PC-3 (cell line): ENCODE results near the gene CACNA2D2. TPM values are rescaled to one million over a fixed set of nuclear protein-coding genes. Genes with fewer than 3 reads are reported as not detected.

Experiments used
- ATAC-seq: fragments of 200-7000 bp; cut with Tn5 transposase; 2 replicates; pipeline ENCODE4 v1.9.1; 2020; ENCODE audit warnings: mild to moderate bottlenecking, moderate library complexity
- BruUV-seq: library from RNA; stranded (reverse); fragments of 400-500 nt; replicated peaks from 2 replicates; lab custom pipeline; 2021; lab: Mats Ljungman, UMichigan
- CTCF ChIA-PET: fragments of 300-600 bp; sonication (Branson Sonifier 250); formaldehyde crosslinking; loops from one replicate; lab custom pipeline; 2022; ENCODE audit warnings: antibody characterized with exemption; lab: Charles Lee
- POLR2A ChIA-PET: fragments of 300-600 bp; sonication (Branson Sonifier 250); formaldehyde crosslinking; loops from one replicate; lab custom pipeline; 2022; ENCODE audit warnings: antibody characterized with exemption; ENCODE audit not compliant: unreplicated experiment; lab: Charles Lee
- DNase-seq: peaks from one replicate; pipeline ENCODE4 v3.0.0-alpha.2; 2015
- H2AFZ ChIP-seq: fragments of 300-600 bp; sonication (generic); 2 replicates; pipeline ENCODE4 v1.6.0; 2016; ENCODE audit warnings: antibody characterized with exemption, low read length
- H3F3A ChIP-seq: fragments of 300-600 bp; sonication (generic); one replicate; pipeline ENCODE4 v1.6.0; 2017; ENCODE audit warnings: antibody characterized with exemption, low read length, control low read depth, mild to moderate bottlenecking; ENCODE audit not compliant: unreplicated experiment
- H3K27ac ChIP-seq: fragments of 300-600 bp; sonication (generic); 2 replicates; pipeline ENCODE4 v1.5.1; 2016; ENCODE audit warnings: mild to moderate bottlenecking, low read length
- H3K27me3 ChIP-seq: fragments of 300-600 bp; sonication (generic); 2 replicates; pipeline ENCODE4 v1.6.1; 2016; ENCODE audit warnings: low read length, mixed read lengths
- H3K36me3 ChIP-seq: fragments of 300-600 bp; sonication (generic); 2 replicates; pipeline ENCODE4 v1.6.1; 2016; ENCODE audit warnings: low read depth, mixed run types, low read length, mixed read lengths
- H3K4me1 ChIP-seq: fragments of 300-600 bp; sonication (generic); 2 replicates; pipeline ENCODE4 v1.5.1; 2016; ENCODE audit warnings: low read length; ENCODE audit not compliant: insufficient read depth
- H3K4me2 ChIP-seq: fragments of 300-600 bp; sonication (generic); 2 replicates; pipeline ENCODE4 v1.6.0; 2016; ENCODE audit warnings: low read length
- H3K4me3 ChIP-seq: fragments of 300-600 bp; sonication (generic); 2 replicates; pipeline ENCODE4 v1.5.1; 2016; ENCODE audit warnings: mild to moderate bottlenecking, low read length, mixed read lengths
- H3K79me2 ChIP-seq: fragments of 300-600 bp; sonication (generic); 2 replicates; pipeline ENCODE4 v1.6.1; 2017; ENCODE audit warnings: low read length, mixed read lengths
- H3K9ac ChIP-seq: fragments of 300-600 bp; sonication (generic); 2 replicates; pipeline ENCODE4 v1.6.0; 2016; ENCODE audit warnings: mild to moderate bottlenecking, low read length
- H3K9me2 ChIP-seq: fragments of 300-600 bp; sonication (generic); replicated peaks from 2 replicates; pipeline ENCODE4 v1.6.1; 2016; ENCODE audit warnings: mixed run types, low read length, mixed read lengths
- H3K9me3 ChIP-seq: fragments of 300-600 bp; sonication (generic); 2 replicates; pipeline ENCODE4 v1.6.1; 2016; ENCODE audit warnings: low read length, mixed read lengths
- H4K20me1 ChIP-seq: fragments of 300-600 bp; sonication (generic); 2 replicates; pipeline ENCODE4 v1.6.1; 2016; ENCODE audit warnings: low read length, mixed read lengths
- CTCF ChIP-seq: fragments of 300-600 bp; sonication (generic); conservative IDR thresholded peaks from 2 replicates; pipeline ENCODE4 v1.5.1; 2017; ENCODE audit warnings: antibody characterized with exemption, low read depth, mild to moderate bottlenecking, low read length
- EZH2 ChIP-seq: fragments of 300-600 bp; sonication (generic); IDR thresholded peaks from one replicate; pipeline ENCODE4 v1.6.1; 2017; ENCODE audit warnings: antibody characterized with exemption, mild to moderate bottlenecking, low read length; ENCODE audit not compliant: unreplicated experiment
- EZH2phosphoT487 ChIP-seq: fragments of 300-600 bp; sonication (generic); IDR thresholded peaks from 2 replicates; pipeline ENCODE4 v1.6.1; 2018; ENCODE audit warnings: mild to moderate bottlenecking, antibody characterized with exemption, low read length, borderline replicate concordance
- intact Hi-C: fragments of 100-400 bp; cut with micrococcal nuclease; formaldehyde crosslinking; loops from 2 replicates; pipeline ENCODE4 v1.9.0; 2023
- total RNA-seq: library from RNA; depleted of rRNA; stranded (reverse); fragments of >200 nt; gene quantifications from 2 replicates; pipeline ENCODE4 v1.2.3, GENCODE V29; 2014

The CACNA2D2 gene
- total RNA-seq, 1 experiment from 2014 or later: 0.44 TPM

DNA sequence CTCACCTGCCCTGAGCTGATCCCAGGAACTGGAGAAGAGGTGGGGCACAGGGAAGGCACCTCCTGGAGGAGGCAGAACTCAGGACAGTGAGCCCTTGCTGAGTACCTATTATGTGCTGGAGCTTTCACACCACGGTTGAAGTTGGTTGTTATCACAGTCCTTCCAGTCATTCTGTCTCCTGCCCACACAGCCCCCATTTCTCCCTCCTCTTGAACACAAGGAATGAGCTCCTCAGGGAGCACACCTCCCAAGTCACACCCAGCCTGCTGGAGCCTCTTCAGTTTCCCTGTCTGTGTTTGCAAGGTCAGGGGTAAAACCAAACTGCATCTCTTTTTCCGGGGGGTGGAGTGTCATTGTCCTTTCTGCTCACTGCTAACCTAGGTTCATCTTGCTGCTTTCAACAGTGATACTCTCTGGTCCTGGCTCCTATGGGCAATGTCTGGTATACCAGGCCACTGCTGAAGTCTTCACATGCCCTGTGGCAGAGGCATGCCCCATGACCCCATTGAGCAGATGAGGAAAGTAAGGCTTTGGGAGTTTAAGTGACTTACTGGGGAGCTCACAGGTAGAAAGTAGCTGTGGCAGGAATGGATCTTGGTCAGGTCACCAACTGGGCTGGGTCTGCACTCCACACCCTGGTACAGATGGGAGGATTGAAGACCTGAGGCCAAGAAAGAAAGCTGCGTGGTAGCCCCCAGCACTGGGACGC is 34.1 kb upstream of the CACNA2D2 start:
- ATAC-seq: no peak
- H3K9ac ChIP-seq: no peak overlapping the region
- H3K36me3 ChIP-seq: no peaks in the 10 kb centered on the region
- DNase-seq: no peak
- no peak overlapping the region for H2AFZ ChIP-seq
- no peaks in the 10 kb centered on the region for H3K9me2 ChIP-seq
- H3K4me3 ChIP-seq: no peak overlapping the region
- ChIA-PET CTCF (no interaction called here), POLR2A (no interaction called here)
- H3K9me3 ChIP-seq: no peaks in the 10 kb centered on the region
- TF ChIP-seq EZH2phosphoT487 (no peak), EZH2 (no peak), CTCF (no peak)
- intact Hi-C loops: no loop called here
- no peaks in the 10 kb centered on the region for H4K20me1 ChIP-seq
- H3K79me2 ChIP-seq: no peaks in the 10 kb centered on the region
- no peak overlapping the region for H3K27ac ChIP-seq
- no TSS peak for BruUV-seq
- peaks cover 31% of the 10 kb centered on the region for H3K27me3 ChIP-seq
- no peaks in the 10 kb centered on the region for H3K4me1 ChIP-seq
- H3F3A ChIP-seq: no peaks in the 10 kb centered on the region
- H3K4me2 ChIP-seq: no peak overlapping the region

DNA sequence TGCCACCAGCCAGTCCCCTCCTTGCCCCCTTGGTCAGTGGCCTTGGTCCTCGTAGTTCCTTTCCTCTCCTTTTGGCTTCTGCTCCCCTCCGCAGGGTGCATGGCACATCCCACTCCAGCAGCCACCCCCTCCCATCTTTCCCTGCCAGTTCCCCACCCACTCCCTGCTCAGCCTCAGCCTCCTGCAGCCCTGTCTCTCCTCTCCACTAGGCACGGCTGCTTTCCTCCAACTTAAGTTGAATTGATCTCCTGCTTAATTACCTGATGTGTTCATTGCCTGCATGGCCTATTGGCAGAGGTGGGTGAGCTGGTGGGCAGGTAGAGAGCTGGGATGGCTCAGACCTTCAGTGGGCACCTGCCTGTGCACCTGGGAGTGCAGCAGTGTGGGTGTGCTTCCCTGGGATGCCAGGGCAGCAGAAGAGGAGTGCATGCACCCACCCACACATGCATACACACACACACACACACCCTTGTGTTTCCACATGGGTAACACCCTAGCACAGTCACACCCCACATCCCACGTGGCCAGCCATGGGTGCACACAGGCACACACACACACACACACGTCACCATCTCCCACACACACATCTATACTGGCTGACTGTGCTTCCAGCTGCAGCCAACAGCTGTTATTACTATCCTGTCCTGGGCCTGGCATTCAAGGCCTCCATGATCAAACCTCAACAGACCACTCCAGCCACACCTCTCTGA is 33.2 kb upstream of the CACNA2D2 start:
- Histone ChIP-seq H3K9me3 (no peaks in the 10 kb centered on the region), H3K79me2 (no peaks in the 10 kb centered on the region), H3K4me3 (no peak overlapping the region), H3F3A (no peaks in the 10 kb centered on the region), H4K20me1 (no peaks in the 10 kb centered on the region), H3K9me2 (no peaks in the 10 kb centered on the region), H3K4me1 (no peaks in the 10 kb centered on the region), H3K4me2 (no peak overlapping the region), H3K27me3 (peaks cover 31% of the 10 kb centered on the region), H3K27ac (no peak overlapping the region), H2AFZ (no peak overlapping the region), H3K36me3 (no peaks in the 10 kb centered on the region), H3K9ac (no peak overlapping the region)
- ATAC-seq (no peak), DNase-seq (no peak)
- TF ChIP-seq EZH2phosphoT487: no peak
- no peak for TF ChIP-seq CTCF
- no peak for TF ChIP-seq EZH2
- CTCF ChIA-PET: no interaction called here
- intact Hi-C loops: no loop called here
- POLR2A ChIA-PET: no interaction called here
- no TSS peak for BruUV-seq
